GM23338 (cell line): ENCODE measurements around the gene PNKP. TPM values are rescaled to one million over a fixed set of nuclear protein-coding genes. Genes with fewer than 3 reads are reported as not detected.

Source experiments
- ATAC-seq: fragments of 200-7000 bp; cut with Tn5 transposase; 3 replicates; pipeline ENCODE4 v1.9.1; 2020
- DNase-seq: peaks from one replicate; pipeline ENCODE4 v3.0.0-alpha.2; 2015; ENCODE audit warnings: low spot score
- H2AFZ ChIP-seq: fragments of 200-600 bp; sonication (generic); 2 replicates; pipeline ENCODE4 v1.8.0; 2016; ENCODE audit warnings: antibody characterized with exemption, mild to moderate bottlenecking, moderate library complexity
- H3F3A ChIP-seq: fragments of 200-600 bp; sonication (generic); replicated peaks from 2 replicates; pipeline ENCODE4 v1.8.0; 2017; ENCODE audit warnings: antibody characterized with exemption, mixed run types, low read depth
- H3K27ac ChIP-seq: fragments of 200-600 bp; sonication (generic); 2 replicates; pipeline ENCODE4 v1.6.1; 2016; ENCODE audit warnings: low read depth
- H3K27me3 ChIP-seq: fragments of 200-600 bp; sonication (generic); 2 replicates; pipeline ENCODE4 v1.8.0; 2016; ENCODE audit warnings: mild to moderate bottlenecking, mixed run types, moderate library complexity; ENCODE audit not compliant: insufficient read depth
- H3K36me3 ChIP-seq: fragments of 200-600 bp; sonication (generic); 2 replicates; pipeline ENCODE4 v1.8.0; 2016; ENCODE audit warnings: mild to moderate bottlenecking; ENCODE audit not compliant: insufficient read depth
- H3K4me1 ChIP-seq: fragments of 200-600 bp; sonication (generic); 2 replicates; pipeline ENCODE4 v1.8.0; 2016; ENCODE audit warnings: mild to moderate bottlenecking, moderate library complexity; ENCODE audit not compliant: insufficient read depth
- H3K4me2 ChIP-seq: fragments of 200-600 bp; sonication (generic); 2 replicates; pipeline ENCODE4 v1.7.1; 2017; ENCODE audit warnings: mixed run types
- H3K4me3 ChIP-seq: fragments of 200-600 bp; sonication (generic); 2 replicates; pipeline ENCODE4 v1.6.1; 2016; ENCODE audit warnings: mixed run types
- H3K79me2 ChIP-seq: fragments of 200-600 bp; sonication (generic); replicated peaks from 2 replicates; pipeline ENCODE4 v1.8.0; 2017; ENCODE audit warnings: mild to moderate bottlenecking; ENCODE audit not compliant: insufficient read depth
- H3K9me2 ChIP-seq: fragments of 200-600 bp; sonication (generic); 2 replicates; pipeline ENCODE4 v1.8.0; 2017; ENCODE audit not compliant: insufficient read depth
- H4K20me1 ChIP-seq: fragments of 200-600 bp; sonication (generic); replicated peaks from 2 replicates; pipeline ENCODE4 v1.8.0; 2017; ENCODE audit warnings: mild to moderate bottlenecking; ENCODE audit not compliant: insufficient read depth
- H3K27ac Mint-ChIP-seq: 2 replicates; pipeline ENCODE4 v1.8.0; 2020; ENCODE audit warnings: inconsistent platforms, mild to moderate bottlenecking, moderate library complexity, mixed read lengths
- H3K27me3 Mint-ChIP-seq: 3 replicates; pipeline ENCODE4 v1.8.0; 2022; ENCODE audit warnings: low read depth, mild to moderate bottlenecking, moderate library complexity, mixed read lengths, inconsistent platforms; ENCODE audit not compliant: insufficient read depth, poor library complexity
- H3K36me3 Mint-ChIP-seq: 3 replicates; pipeline ENCODE4 v1.8.0; 2021; ENCODE audit warnings: low read depth, mild to moderate bottlenecking, inconsistent platforms, moderate library complexity, mixed read lengths
- H3K4me1 Mint-ChIP-seq: 3 replicates; pipeline ENCODE4 v1.8.0; 2020; ENCODE audit warnings: mild to moderate bottlenecking, inconsistent platforms, mixed read lengths
- H3K4me3 Mint-ChIP-seq: 3 replicates; pipeline ENCODE4 v1.8.0; 2021; ENCODE audit warnings: moderate library complexity, mild to moderate bottlenecking, inconsistent platforms, mixed read lengths
- H3K9me3 Mint-ChIP-seq: 3 replicates; pipeline ENCODE4 v1.8.0; 2020; ENCODE audit warnings: moderate library complexity, mild to moderate bottlenecking, inconsistent platforms, mixed read lengths
- EZH2 ChIP-seq: fragments of 200-600 bp; sonication (generic); IDR thresholded peaks from one replicate; pipeline ENCODE4 v1.8.0; 2017; ENCODE audit warnings: antibody characterized with exemption, mild to moderate bottlenecking, low read depth; ENCODE audit not compliant: unreplicated experiment
- EZH2phosphoT487 ChIP-seq: fragments of 200-600 bp; sonication (generic); IDR thresholded peaks from one replicate; pipeline ENCODE4 v1.8.1; 2018; ENCODE audit warnings: antibody characterized with exemption; ENCODE audit not compliant: unreplicated experiment
- NANOG ChIP-seq: IDR thresholded peaks from 2 replicates; pipeline ENCODE4 v1.6.1; 2016; ENCODE audit warnings: antibody characterized with exemption, borderline replicate concordance
- POLR2AphosphoS5 ChIP-seq: IDR thresholded peaks from 2 replicates; pipeline ENCODE4 v1.6.1; 2016; ENCODE audit warnings: antibody characterized with exemption, low read depth
- STAT1 ChIP-seq: IDR thresholded peaks from one replicate; pipeline ENCODE4 v1.6.1; 2016; ENCODE audit warnings: antibody characterized with exemption; ENCODE audit not compliant: unreplicated experiment
- ZNF114 ChIP-seq: fragments of 250-450 bp; sonication (Bioruptor Pico); IDR thresholded peaks from 2 replicates; pipeline ENCODE4 v1.5.0; 2020; ENCODE audit warnings: mild to moderate bottlenecking, moderate library complexity
- ZNF331 ChIP-seq: fragments of 250-450 bp; sonication (Bioruptor Pico); IDR thresholded peaks from 2 replicates; pipeline ENCODE4 v1.5.0; 2020; ENCODE audit warnings: low read depth, mild to moderate bottlenecking, moderate library complexity
- polyA plus RNA-seq: library from polyadenylated mRNA; unstranded; fragments of >200 nt; fragmentation: Nextera tagmentation; extraction: Ambion mirVana; gene quantifications from 2 replicates; pipeline ENCODE4 v1.2.1, GENCODE V29; 2016
- total RNA-seq: library from RNA; depleted of rRNA; stranded (reverse); fragments of >200 nt; shearing (Covaris generic); gene quantifications from 2 replicates; pipeline ENCODE4 v1.2.3, GENCODE V29; 2014
- TF ChIP-seq, protein P1 (sequence below): fragments of 250-450 bp; sonication (Bioruptor Pico); IDR thresholded peaks from 2 replicates; pipeline ENCODE4 v1.5.0; 2020; ENCODE audit warnings: mild to moderate bottlenecking, moderate library complexity
- TF ChIP-seq, protein P2 (sequence below): IDR thresholded peaks from 2 replicates; pipeline ENCODE4 v1.6.1; 2016; ENCODE audit warnings: antibody characterized with exemption
- TF ChIP-seq, protein P3 (sequence below), 2 experiments: fragments of 200-600 bp in 1 of 2; sonication (generic) in 1 of 2; conservative IDR thresholded peaks; 2 replicates each; pipeline versions ENCODE4 v1.5.1 to v1.6.1; 2016 to 2017; ENCODE audit warnings: antibody characterized with exemption in 2 of 2, low read depth in 2 of 2, mild to moderate bottlenecking in 2 of 2, moderate library complexity in 1 of 2
- TF ChIP-seq, protein P4 (sequence below): IDR thresholded peaks from one replicate; pipeline ENCODE4 v1.6.1; 2018; ENCODE audit warnings: antibody characterized with exemption; ENCODE audit not compliant: unreplicated experiment

Gene PNKP
- total and polyA plus RNA-seq, 2 experiments from 2014 or later: 99.6 to 109 TPM

DNA sequence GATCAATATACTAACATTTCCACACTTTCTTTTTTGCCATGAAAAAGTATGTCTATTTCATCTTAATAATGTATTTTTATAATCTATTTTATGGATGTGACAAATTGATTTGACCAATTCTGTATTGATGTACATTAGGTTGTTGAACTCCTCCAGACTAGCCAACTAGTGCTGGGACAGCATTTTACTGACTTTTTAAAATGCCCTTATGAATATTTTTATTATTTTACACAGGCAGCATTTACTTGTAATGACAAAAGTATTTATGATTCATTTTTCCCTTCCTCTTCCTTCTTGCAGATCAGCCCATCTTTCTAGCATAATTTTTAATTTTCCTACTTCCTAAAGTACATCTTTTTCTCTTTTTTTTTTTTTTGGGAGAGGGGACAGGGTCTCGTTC, 53.4 kb downstream of the PNKP start (continued):
- TF ChIP-seq, protein P1, sequence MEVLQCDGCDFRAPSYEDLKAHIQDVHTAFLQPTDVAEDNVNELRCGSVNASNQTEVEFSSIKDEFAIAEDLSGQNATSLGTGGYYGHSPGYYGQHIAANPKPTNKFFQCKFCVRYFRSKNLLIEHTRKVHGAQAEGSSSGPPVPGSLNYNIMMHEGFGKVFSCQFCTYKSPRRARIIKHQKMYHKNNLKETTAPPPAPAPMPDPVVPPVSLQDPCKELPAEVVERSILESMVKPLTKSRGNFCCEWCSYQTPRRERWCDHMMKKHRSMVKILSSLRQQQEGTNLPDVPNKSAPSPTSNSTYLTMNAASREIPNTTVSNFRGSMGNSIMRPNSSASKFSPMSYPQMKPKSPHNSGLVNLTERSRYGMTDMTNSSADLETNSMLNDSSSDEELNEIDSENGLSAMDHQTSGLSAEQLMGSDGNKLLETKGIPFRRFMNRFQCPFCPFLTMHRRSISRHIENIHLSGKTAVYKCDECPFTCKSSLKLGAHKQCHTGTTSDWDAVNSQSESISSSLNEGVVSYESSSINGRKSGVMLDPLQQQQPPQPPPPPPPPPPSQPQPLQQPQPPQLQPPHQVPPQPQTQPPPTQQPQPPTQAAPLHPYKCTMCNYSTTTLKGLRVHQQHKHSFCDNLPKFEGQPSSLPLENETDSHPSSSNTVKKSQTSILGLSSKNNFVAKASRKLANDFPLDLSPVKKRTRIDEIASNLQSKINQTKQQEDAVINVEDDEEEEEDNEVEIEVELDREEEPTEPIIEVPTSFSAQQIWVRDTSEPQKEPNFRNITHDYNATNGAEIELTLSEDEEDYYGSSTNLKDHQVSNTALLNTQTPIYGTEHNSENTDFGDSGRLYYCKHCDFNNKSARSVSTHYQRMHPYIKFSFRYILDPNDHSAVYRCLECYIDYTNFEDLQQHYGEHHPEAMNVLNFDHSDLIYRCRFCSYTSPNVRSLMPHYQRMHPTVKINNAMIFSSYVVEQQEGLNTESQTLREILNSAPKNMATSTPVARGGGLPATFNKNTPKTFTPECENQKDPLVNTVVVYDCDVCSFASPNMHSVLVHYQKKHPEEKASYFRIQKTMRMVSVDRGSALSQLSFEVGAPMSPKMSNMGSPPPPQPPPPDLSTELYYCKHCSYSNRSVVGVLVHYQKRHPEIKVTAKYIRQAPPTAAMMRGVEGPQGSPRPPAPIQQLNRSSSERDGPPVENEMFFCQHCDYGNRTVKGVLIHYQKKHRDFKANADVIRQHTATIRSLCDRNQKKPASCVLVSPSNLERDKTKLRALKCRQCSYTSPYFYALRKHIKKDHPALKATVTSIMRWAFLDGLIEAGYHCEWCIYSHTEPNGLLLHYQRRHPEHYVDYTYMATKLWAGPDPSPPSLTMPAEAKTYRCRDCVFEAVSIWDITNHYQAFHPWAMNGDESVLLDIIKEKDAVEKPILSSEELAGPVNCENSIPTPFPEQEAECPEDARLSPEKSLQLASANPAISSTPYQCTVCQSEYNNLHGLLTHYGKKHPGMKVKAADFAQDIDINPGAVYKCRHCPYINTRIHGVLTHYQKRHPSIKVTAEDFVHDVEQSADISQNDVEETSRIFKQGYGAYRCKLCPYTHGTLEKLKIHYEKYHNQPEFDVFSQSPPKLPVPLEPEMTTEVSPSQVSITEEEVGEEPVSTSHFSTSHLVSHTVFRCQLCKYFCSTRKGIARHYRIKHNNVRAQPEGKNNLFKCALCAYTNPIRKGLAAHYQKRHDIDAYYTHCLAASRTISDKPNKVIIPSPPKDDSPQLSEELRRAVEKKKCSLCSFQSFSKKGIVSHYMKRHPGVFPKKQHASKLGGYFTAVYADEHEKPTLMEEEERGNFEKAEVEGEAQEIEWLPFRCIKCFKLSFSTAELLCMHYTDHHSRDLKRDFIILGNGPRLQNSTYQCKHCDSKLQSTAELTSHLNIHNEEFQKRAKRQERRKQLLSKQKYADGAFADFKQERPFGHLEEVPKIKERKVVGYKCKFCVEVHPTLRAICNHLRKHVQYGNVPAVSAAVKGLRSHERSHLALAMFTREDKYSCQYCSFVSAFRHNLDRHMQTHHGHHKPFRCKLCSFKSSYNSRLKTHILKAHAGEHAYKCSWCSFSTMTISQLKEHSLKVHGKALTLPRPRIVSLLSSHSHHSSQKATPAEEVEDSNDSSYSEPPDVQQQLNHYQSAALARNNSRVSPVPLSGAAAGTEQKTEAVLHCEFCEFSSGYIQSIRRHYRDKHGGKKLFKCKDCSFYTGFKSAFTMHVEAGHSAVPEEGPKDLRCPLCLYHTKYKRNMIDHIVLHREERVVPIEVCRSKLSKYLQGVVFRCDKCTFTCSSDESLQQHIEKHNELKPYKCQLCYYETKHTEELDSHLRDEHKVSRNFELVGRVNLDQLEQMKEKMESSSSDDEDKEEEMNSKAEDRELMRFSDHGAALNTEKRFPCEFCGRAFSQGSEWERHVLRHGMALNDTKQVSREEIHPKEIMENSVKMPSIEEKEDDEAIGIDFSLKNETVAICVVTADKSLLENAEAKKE (CRISPR knock-in tag): no peak

DNA sequence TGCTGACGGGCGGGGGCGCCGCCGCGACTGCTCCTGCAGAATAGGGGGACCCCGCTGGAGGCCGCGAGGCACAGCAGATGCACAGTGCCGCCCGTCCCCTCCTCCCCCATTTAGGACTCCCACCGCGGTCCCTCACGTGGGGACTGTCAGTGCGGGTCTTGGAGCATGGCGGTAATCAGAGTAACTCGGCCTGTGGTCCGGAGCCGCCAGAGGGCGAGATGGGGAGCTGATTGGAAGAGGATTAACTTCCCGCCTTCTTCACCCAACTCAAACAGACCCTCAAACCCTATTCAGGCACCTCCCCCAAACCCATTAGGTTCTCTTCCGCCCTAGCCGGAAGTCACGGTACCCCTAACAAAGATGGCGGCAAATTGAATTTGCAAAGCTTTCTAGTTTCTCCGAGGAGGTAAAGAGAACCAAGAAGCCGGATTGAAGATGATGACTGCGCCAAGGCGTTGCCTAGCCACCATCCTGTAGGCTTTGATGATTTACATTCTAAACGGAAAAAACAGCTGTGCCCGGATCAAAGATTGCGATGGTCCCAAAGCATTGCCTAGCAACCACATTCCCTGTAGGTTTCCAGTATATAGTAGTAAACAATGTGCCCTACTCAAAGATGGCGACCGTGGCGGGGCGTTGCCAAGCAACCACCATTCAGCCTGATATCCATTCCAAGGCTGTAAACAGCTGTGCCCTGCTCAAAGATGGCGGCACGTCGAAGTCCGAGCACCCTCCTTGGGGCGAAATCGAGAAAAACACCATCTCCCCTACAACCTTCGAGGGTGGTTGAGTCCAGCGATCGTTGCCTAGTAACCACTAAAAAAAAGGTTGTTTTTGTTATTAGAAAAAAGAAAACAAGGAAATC, 54.1 kb downstream of the PNKP start, which contains the start of gene FUZ:
FUZ (minus strand) TSS at position 296 of the 865 bp plus-strand sequence; CDS start at position 110, 186 bp downstream.
- peak; percentile 99 for DNase-seq
- H3K36me3 ChIP-seq: no peaks in the 10 kb centered on the region; the same call in 1 of the 2 replicates
- no peaks in the 10 kb centered on the region; the same call in 2 of the 3 replicates for H3K9me3 Mint-ChIP-seq
- H3K4me3 Mint-ChIP-seq: peak within 1 kb of the TSS; percentile 92
- peak within 1 kb of the TSS; percentile 52 for H3K4me3 ChIP-seq
- H3K27me3 Mint-ChIP-seq: peaks cover 28% of the 10 kb centered on the region
- peak within 1 kb of the TSS; percentile 0; the same call in 1 of the 2 replicates for H2AFZ ChIP-seq
- peaks cover 5% of the 10 kb centered on the region; the same call in 2 of the 3 replicates for H3K36me3 Mint-ChIP-seq
- H3K4me1 Mint-ChIP-seq: peaks cover 19% of the 10 kb centered on the region
- H3K9me2 ChIP-seq: no peaks in the 10 kb centered on the region
- no peaks in the 10 kb centered on the region for H4K20me1 ChIP-seq
- peak within 1 kb of the TSS; percentile 58; the same call in 1 of the 2 replicates for H3K27ac ChIP-seq
- peak within 1 kb of the TSS; percentile 50 for H3K4me2 ChIP-seq
- H3K27ac Mint-ChIP-seq: peak within 1 kb of the TSS; percentile 99
- peak; percentile 48 for ATAC-seq
- H3F3A ChIP-seq: peaks cover 7% of the 10 kb centered on the region
- no peaks in the 10 kb centered on the region for H3K27me3 ChIP-seq
- peaks cover 9% of the 10 kb centered on the region; the same call in 1 of the 2 replicates for H3K4me1 ChIP-seq
- no peaks in the 10 kb centered on the region; the same call in 1 of the 2 replicates for H3K79me2 ChIP-seq
- TF ChIP-seq, protein P2, sequence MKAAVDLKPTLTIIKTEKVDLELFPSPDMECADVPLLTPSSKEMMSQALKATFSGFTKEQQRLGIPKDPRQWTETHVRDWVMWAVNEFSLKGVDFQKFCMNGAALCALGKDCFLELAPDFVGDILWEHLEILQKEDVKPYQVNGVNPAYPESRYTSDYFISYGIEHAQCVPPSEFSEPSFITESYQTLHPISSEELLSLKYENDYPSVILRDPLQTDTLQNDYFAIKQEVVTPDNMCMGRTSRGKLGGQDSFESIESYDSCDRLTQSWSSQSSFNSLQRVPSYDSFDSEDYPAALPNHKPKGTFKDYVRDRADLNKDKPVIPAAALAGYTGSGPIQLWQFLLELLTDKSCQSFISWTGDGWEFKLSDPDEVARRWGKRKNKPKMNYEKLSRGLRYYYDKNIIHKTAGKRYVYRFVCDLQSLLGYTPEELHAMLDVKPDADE: peak; percentile 60
- peak; percentile 79 for TF ChIP-seq POLR2AphosphoS5
- TF ChIP-seq STAT1: no peak
- no peak for TF ChIP-seq EZH2phosphoT487
- TF ChIP-seq ZNF114: no peak
- TF ChIP-seq NANOG: peak; percentile 47; the same call in 1 of the 2 replicates
- TF ChIP-seq, protein P3, sequence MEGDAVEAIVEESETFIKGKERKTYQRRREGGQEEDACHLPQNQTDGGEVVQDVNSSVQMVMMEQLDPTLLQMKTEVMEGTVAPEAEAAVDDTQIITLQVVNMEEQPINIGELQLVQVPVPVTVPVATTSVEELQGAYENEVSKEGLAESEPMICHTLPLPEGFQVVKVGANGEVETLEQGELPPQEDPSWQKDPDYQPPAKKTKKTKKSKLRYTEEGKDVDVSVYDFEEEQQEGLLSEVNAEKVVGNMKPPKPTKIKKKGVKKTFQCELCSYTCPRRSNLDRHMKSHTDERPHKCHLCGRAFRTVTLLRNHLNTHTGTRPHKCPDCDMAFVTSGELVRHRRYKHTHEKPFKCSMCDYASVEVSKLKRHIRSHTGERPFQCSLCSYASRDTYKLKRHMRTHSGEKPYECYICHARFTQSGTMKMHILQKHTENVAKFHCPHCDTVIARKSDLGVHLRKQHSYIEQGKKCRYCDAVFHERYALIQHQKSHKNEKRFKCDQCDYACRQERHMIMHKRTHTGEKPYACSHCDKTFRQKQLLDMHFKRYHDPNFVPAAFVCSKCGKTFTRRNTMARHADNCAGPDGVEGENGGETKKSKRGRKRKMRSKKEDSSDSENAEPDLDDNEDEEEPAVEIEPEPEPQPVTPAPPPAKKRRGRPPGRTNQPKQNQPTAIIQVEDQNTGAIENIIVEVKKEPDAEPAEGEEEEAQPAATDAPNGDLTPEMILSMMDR (conservative IDR thresholded peaks at IDR 0.05; ENCODE audit: low read depth in 2 of 2): peak; percentile 41 to 57
- TF ChIP-seq, protein P4, sequence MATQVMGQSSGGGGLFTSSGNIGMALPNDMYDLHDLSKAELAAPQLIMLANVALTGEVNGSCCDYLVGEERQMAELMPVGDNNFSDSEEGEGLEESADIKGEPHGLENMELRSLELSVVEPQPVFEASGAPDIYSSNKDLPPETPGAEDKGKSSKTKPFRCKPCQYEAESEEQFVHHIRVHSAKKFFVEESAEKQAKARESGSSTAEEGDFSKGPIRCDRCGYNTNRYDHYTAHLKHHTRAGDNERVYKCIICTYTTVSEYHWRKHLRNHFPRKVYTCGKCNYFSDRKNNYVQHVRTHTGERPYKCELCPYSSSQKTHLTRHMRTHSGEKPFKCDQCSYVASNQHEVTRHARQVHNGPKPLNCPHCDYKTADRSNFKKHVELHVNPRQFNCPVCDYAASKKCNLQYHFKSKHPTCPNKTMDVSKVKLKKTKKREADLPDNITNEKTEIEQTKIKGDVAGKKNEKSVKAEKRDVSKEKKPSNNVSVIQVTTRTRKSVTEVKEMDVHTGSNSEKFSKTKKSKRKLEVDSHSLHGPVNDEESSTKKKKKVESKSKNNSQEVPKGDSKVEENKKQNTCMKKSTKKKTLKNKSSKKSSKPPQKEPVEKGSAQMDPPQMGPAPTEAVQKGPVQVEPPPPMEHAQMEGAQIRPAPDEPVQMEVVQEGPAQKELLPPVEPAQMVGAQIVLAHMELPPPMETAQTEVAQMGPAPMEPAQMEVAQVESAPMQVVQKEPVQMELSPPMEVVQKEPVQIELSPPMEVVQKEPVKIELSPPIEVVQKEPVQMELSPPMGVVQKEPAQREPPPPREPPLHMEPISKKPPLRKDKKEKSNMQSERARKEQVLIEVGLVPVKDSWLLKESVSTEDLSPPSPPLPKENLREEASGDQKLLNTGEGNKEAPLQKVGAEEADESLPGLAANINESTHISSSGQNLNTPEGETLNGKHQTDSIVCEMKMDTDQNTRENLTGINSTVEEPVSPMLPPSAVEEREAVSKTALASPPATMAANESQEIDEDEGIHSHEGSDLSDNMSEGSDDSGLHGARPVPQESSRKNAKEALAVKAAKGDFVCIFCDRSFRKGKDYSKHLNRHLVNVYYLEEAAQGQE: no peak
- TF ChIP-seq EZH2: no peak
- no peak for TF ChIP-seq ZNF331 (CRISPR knock-in tag)
